Mesothelial cell of epicardium (in vitro differentiated cells): ENCODE measurements around the gene ZNHIT1. TPM values are rescaled to one million over a fixed set of nuclear protein-coding genes. Genes with fewer than 3 reads are reported as not detected.

Experiments used
- DNase-seq, 2 experiments: peaks; one replicate each; pipeline ENCODE4 v3.0.0; 2021; ENCODE audit warnings: low spot score in 2 of 2; ENCODE audit not compliant: unreplicated experiment in 2 of 2
- H3K27ac Mint-ChIP-seq: 2 replicates; pipeline ENCODE4 v1.8.0; 2021; ENCODE audit warnings: mixed read lengths
- H3K27me3 Mint-ChIP-seq: 2 replicates; pipeline ENCODE4 v1.8.0; 2021; ENCODE audit warnings: low read depth, mixed read lengths
- H3K36me3 Mint-ChIP-seq: 2 replicates; pipeline ENCODE4 v1.8.0; 2021; ENCODE audit warnings: mixed read lengths
- H3K4me1 Mint-ChIP-seq: 2 replicates; pipeline ENCODE4 v1.8.0; 2021; ENCODE audit warnings: mixed read lengths
- H3K4me3 Mint-ChIP-seq: 2 replicates; pipeline ENCODE4 v1.8.0; 2021; ENCODE audit warnings: mild to moderate bottlenecking, moderate library complexity, mixed read lengths
- H3K9me3 Mint-ChIP-seq: 2 replicates; pipeline ENCODE4 v1.8.0; 2021; ENCODE audit warnings: mixed read lengths
- CTCF ChIP-seq: fragments of 200-600 bp; sonication (generic); IDR thresholded peaks from one replicate; pipeline ENCODE4 v1.5.0; 2021; ENCODE audit warnings: antibody characterized with exemption; ENCODE audit not compliant: unreplicated experiment
- total RNA-seq: library from RNA; stranded (reverse); gene quantifications from 3 replicates; pipeline ENCODE4 v1.2.1, GENCODE V29; 2021

ZNHIT1 gene
- total RNA-seq, 1 donor from 2014 or later = 54.9 TPM

- no peak for TF ChIP-seq CTCF
- no peak overlapping the region for H3K4me3 Mint-ChIP-seq
- no peak overlapping the region for H3K27ac Mint-ChIP-seq
- no peaks in the 10 kb centered on the region for H3K9me3 Mint-ChIP-seq
- DNase-seq = no peak
- no peaks in the 10 kb centered on the region for H3K4me1 Mint-ChIP-seq
- H3K36me3 Mint-ChIP-seq = peaks cover 18% of the 10 kb centered on the region
- peaks cover 24% of the 10 kb centered on the region for H3K27me3 Mint-ChIP-seq
Observed at GRCh38 chr7:101207459-101207858, 10.5 kb upstream of the ZNHIT1 start.

DNA sequence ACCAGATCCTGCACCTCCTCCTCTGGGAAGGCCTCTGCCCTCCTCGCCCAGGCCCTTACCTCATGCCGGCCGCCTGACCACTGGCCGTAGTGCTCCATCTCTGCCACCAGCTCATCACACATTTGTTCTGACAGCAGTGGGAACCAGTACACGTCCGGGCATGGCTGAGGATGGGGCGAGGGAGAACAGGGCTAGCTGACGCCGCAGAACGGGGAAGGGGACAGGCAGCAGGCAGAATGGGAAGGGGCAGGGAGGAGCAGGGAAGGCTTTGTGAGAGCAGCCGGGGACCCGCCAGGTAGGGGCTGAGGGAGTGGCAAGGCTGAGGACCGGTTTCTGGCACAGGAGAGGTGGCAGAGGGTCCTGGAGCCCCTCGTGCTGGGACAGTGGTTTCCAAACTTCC, 9.2 kb upstream of the ZNHIT1 start:
- DNase-seq = no peak
- no peaks in the 10 kb centered on the region for H3K9me3 Mint-ChIP-seq
- peaks cover 11% of the 10 kb centered on the region for H3K27me3 Mint-ChIP-seq
- H3K4me3 Mint-ChIP-seq = no peak overlapping the region
- H3K27ac Mint-ChIP-seq = no peak overlapping the region
- peaks cover 18% of the 10 kb centered on the region for H3K36me3 Mint-ChIP-seq
- TF ChIP-seq CTCF = no peak
- H3K4me1 Mint-ChIP-seq = no peaks in the 10 kb centered on the region

DNA sequence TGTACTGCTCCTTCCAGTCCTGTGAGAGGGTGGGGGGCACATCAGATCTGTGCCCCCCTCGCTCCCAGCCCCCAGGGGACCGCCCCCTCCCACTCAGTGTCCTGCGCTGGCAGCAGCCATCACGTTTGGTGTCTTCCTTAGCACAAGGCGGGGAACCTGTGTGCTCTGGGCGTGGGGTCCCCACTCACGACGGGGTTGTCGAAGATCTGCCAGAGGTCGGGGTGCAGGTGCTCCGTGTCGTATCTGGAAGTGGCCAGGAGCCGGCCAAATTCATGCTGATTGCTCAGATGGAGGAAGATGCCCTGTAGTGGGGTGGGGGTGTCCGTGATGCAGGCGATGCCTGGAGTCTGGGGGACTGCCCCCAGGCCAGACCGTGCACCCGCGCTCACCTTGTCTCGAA, 7.8 kb upstream of the ZNHIT1 start:
- peaks cover 18% of the 10 kb centered on the region for H3K36me3 Mint-ChIP-seq
- H3K9me3 Mint-ChIP-seq = no peaks in the 10 kb centered on the region

GRCh38 chr7:101211501-101211900, 6.5 kb upstream of the ZNHIT1 start:
- Mint-ChIP-seq H3K9me3 (no peaks in the 10 kb centered on the region), H3K27ac (no peak overlapping the region), H3K36me3 (peaks cover 10% of the 10 kb centered on the region), H3K4me1 (peaks cover 5% of the 10 kb centered on the region), H3K4me3 (no peak overlapping the region), H3K27me3 (no peaks in the 10 kb centered on the region)
- no peak for DNase-seq
- no peak for TF ChIP-seq CTCF

More for the DNA sequence above, 7.8 kb upstream of the ZNHIT1 start:
- H3K4me3 Mint-ChIP-seq = no peak overlapping the region
- H3K27me3 Mint-ChIP-seq = peaks cover 3% of the 10 kb centered on the region
- H3K27ac Mint-ChIP-seq = no peak overlapping the region
- H3K4me1 Mint-ChIP-seq = no peaks in the 10 kb centered on the region
- DNase-seq = no peak
- no peak for TF ChIP-seq CTCF

GRCh38 chr7:101212014-101212413, 6.0 kb upstream of the ZNHIT1 start:
- Mint-ChIP-seq H3K4me3 (no peak overlapping the region), H3K27ac (no peak overlapping the region), H3K36me3 (peaks cover 10% of the 10 kb centered on the region), H3K9me3 (no peaks in the 10 kb centered on the region), H3K27me3 (no peaks in the 10 kb centered on the region), H3K4me1 (peaks cover 9% of the 10 kb centered on the region)
- no peak for TF ChIP-seq CTCF
- no peak for DNase-seq
